HAP-1 (cell line): ENCODE measurements around the gene EHBP1.

Experiments used
- DNase-seq, 2 experiments: peaks; one replicate each; pipeline ENCODE4 v3.0.0-alpha.2; 2016 to 2020; ENCODE audit warnings: low spot score in 2 of 2
- H3K27me3 ChIP-seq: fragments of 250-450 bp; sonication (Bioruptor Pico); 2 replicates; pipeline ENCODE4 v1.5.1; 2020; ENCODE audit warnings: low read depth, mild to moderate bottlenecking, moderate library complexity
- H3K36me3 ChIP-seq: fragments of 250-450 bp; sonication (Bioruptor Pico); replicated peaks from 2 replicates; pipeline ENCODE4 v1.5.1; 2020; ENCODE audit warnings: mild to moderate bottlenecking
- H3K4me1 ChIP-seq: fragments of 250-450 bp; sonication (Bioruptor Pico); 2 replicates; pipeline ENCODE4 v1.5.1; 2020; ENCODE audit warnings: mild to moderate bottlenecking
- H3K4me3 ChIP-seq: fragments of 250-450 bp; sonication (Bioruptor Pico); 2 replicates; pipeline ENCODE4 v1.5.1; 2020; ENCODE audit warnings: mild to moderate bottlenecking, moderate library complexity
- H3K9me3 ChIP-seq: fragments of 250-450 bp; sonication (Bioruptor Pico); 2 replicates; pipeline ENCODE4 v1.5.1; 2020; ENCODE audit warnings: mild to moderate bottlenecking, moderate library complexity
- in situ Hi-C: fragments of 300-500 bp; cut with MboI; formaldehyde crosslinking; loops from 3 replicates; pipeline ENCODE4 v1.14.3; 2020; ENCODE audit warnings: low sequenced_read_pairs, inconsistent platforms, mixed read lengths

EHBP1 gene

DNA sequence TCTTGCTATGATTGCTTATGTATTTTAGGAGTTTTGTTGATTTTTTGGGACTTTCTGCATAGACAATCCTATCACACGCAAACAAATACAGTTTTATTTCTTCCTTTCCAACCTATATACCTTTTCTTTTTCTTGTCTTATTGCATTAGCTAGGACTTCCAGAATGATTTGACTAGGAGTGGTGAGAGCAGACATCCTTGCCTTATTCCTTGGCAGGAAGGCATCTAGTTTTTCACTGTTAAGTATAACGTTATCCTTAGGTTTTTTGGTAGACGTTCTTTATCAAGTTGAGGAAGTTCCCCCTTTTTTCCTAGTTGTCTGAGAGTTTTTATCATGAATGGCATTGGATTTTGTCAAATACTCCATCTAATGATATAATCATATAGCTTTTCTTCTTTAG is 25.8 kb downstream of the EHBP1 start:
- H3K9me3 ChIP-seq, result peaks cover 3% of the 10 kb centered on the region; the same call in 1 of the 2 replicates
- no peaks in the 10 kb centered on the region for H3K27me3 ChIP-seq
- no peaks in the 10 kb centered on the region for H3K36me3 ChIP-seq
- H3K4me1 ChIP-seq, result peaks cover 5% of the 10 kb centered on the region
- no peak for DNase-seq
- in situ Hi-C loops, result no loop called here
- H3K4me3 ChIP-seq, result no peak overlapping the region

DNA sequence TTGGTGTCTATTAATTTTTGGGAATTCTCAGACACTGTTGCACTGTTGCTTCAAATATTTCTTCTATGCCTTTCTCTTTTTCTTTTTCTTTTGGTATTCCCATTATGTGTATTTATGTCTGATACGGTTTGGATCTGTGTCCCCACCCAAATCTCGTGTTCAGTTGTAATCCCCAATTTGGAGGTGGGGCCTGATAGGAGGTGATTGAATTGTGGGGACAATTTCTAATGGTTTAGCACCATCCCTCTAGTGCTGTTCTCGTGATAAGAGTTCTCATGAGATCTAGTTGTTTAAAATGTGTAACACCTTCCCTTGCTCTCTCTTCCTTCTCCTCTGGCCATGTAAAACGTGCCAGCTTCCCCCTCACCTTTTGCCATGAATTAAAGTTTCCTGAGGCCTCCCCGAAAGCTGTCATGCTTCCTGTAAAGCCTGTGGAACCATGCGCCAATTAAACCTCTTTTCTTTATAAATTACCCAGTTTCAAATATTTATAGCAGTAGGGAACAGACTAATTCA is 26.8 kb downstream of the EHBP1 start:
- H3K36me3 ChIP-seq, result no peaks in the 10 kb centered on the region
- in situ Hi-C loops, result no loop called here
- no peak overlapping the region for H3K4me3 ChIP-seq
- H3K4me1 ChIP-seq, result peaks cover 7% of the 10 kb centered on the region
- H3K27me3 ChIP-seq, result no peaks in the 10 kb centered on the region
- H3K9me3 ChIP-seq, result peaks cover 3% of the 10 kb centered on the region; the same call in 1 of the 2 replicates
- DNase-seq, result no peak

- Histone ChIP-seq H3K27me3 (no peaks in the 10 kb centered on the region), H3K36me3 (no peaks in the 10 kb centered on the region), H3K4me3 (no peak overlapping the region), H3K9me3 (peaks cover 3% of the 10 kb centered on the region; the same call in 1 of the 2 replicates), H3K4me1 (peaks cover 7% of the 10 kb centered on the region)
- DNase-seq, result no peak
- in situ Hi-C loops, result no loop called here
Observed at GRCh38 chr2:62733546-62733945, 28.0 kb downstream of the EHBP1 start.

- Histone ChIP-seq H3K36me3 (no peaks in the 10 kb centered on the region), H3K4me1 (peaks cover 10% of the 10 kb centered on the region), H3K27me3 (no peaks in the 10 kb centered on the region), H3K4me3 (no peak overlapping the region), H3K9me3 (no peaks in the 10 kb centered on the region)
- DNase-seq, result no peak
- in situ Hi-C loops, result no loop called here
Observed at GRCh38 chr2:62736899-62737559, 31.5 kb downstream of the EHBP1 start.

GRCh38 chr2:62738981-62739936 is 33.7 kb downstream of the EHBP1 start:
- in situ Hi-C loops, result no loop called here
- no peaks in the 10 kb centered on the region for H3K36me3 ChIP-seq
- no peaks in the 10 kb centered on the region for H3K9me3 ChIP-seq
- DNase-seq, result no peak
- no peak overlapping the region for H3K4me3 ChIP-seq
- peaks cover 21% of the 10 kb centered on the region for H3K4me1 ChIP-seq
- no peaks in the 10 kb centered on the region for H3K27me3 ChIP-seq

GRCh38 chr2:62740221-62740620 is 34.7 kb downstream of the EHBP1 start:
- Histone ChIP-seq H3K36me3 (no peaks in the 10 kb centered on the region), H3K4me3 (no peak overlapping the region), H3K27me3 (no peaks in the 10 kb centered on the region), H3K9me3 (no peaks in the 10 kb centered on the region), H3K4me1 (peaks cover 26% of the 10 kb centered on the region)
- no peak for DNase-seq
- in situ Hi-C loops, result no loop called here

DNA sequence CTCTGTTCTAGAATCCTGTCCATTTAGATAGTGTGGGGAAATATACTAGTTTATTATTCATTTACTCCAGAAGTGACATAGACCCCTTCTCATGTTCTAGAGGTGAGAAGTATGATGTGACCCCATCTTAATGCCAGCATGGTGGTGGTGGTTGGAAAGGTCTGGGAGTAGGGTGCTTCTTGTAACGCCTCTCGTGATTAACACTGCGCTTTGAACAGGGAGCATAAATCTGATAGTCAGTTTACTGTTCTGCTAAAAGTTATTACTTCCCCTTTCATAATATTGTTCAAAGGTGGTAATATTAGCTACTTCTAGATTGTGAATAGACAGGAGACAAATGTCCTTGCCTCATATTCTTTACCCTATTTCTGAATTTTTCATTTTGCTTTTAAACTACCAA is 35.6 kb downstream of the EHBP1 start:
- H3K4me3 ChIP-seq, result no peak overlapping the region
- H3K4me1 ChIP-seq, result peaks cover 21% of the 10 kb centered on the region
- H3K27me3 ChIP-seq, result no peaks in the 10 kb centered on the region
- in situ Hi-C loops, result no loop called here
- no peak for DNase-seq
- H3K36me3 ChIP-seq, result no peaks in the 10 kb centered on the region
- H3K9me3 ChIP-seq, result no peaks in the 10 kb centered on the region

DNA sequence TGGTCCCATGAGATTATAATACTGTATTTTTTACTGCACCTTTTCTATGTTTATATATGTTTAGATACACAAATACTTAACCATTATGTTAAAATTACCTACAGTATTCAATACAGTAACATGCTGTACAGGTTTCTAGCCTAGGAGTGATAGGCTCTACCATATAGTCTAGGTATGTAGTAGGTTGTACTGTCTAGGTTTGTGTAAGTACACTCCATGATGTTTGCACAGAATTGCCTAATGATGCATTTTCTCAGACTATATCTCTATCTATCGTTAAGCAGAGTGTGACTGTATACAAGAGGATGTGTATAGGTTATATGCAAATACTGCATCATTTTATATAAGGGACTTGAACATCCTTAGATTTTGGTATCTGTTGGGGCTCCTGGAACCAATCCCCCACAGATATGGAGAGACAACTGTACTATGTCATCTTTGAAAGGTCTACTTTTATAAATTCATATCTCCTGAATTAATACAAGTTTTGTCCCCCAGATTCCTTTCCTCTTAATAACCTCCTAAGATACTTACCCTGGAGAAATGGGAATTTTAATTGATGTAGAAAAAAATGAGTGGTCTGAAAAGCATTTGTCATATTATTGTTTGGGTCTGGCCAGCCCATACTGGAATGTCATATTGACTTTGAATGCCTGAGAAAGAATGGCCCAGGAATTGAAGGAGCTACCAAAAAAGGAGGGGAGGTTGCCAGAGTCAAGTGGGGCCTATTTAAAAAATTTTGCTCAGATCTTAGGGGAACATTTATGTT is 36.6 kb downstream of the EHBP1 start:
- H3K4me3 ChIP-seq, result no peak overlapping the region
- in situ Hi-C loops, result no loop called here
- H3K27me3 ChIP-seq, result no peaks in the 10 kb centered on the region
- no peaks in the 10 kb centered on the region for H3K36me3 ChIP-seq
- H3K9me3 ChIP-seq, result no peaks in the 10 kb centered on the region
- peaks cover 19% of the 10 kb centered on the region for H3K4me1 ChIP-seq
- DNase-seq, result no peak

GRCh38 chr2:62743506-62743905 is 38.0 kb downstream of the EHBP1 start:
- H3K9me3 ChIP-seq, result no peaks in the 10 kb centered on the region
- no peak for DNase-seq
- no peaks in the 10 kb centered on the region for H3K36me3 ChIP-seq
- H3K4me3 ChIP-seq, result no peak overlapping the region
- no peaks in the 10 kb centered on the region for H3K27me3 ChIP-seq
- peaks cover 19% of the 10 kb centered on the region for H3K4me1 ChIP-seq
- in situ Hi-C loops, result no loop called here

GRCh38 chr2:62744603-62745002 is 39.1 kb downstream of the EHBP1 start:
- H3K27me3 ChIP-seq, result no peaks in the 10 kb centered on the region
- H3K4me3 ChIP-seq, result no peak overlapping the region
- no peak for DNase-seq
- H3K4me1 ChIP-seq, result peaks cover 19% of the 10 kb centered on the region
- no peaks in the 10 kb centered on the region for H3K9me3 ChIP-seq
- no peaks in the 10 kb centered on the region for H3K36me3 ChIP-seq
- in situ Hi-C loops, result no loop called here

- in situ Hi-C loops, result no loop called here
- DNase-seq, result no peak
- Histone ChIP-seq H3K27me3 (no peaks in the 10 kb centered on the region), H3K36me3 (no peaks in the 10 kb centered on the region), H3K4me1 (peaks cover 19% of the 10 kb centered on the region), H3K4me3 (no peak overlapping the region), H3K9me3 (no peaks in the 10 kb centered on the region)
Observed at GRCh38 chr2:62745891-62746481, 40.5 kb downstream of the EHBP1 start.

GRCh38 chr2:62747169-62747568 is 41.7 kb downstream of the EHBP1 start:
- peaks cover 15% of the 10 kb centered on the region for H3K4me1 ChIP-seq
- in situ Hi-C loops, result no loop called here

GRCh38 chr2:62747876-62748275 is 42.4 kb downstream of the EHBP1 start:
- Histone ChIP-seq H3K36me3 (no peaks in the 10 kb centered on the region), H3K27me3 (no peaks in the 10 kb centered on the region), H3K4me1 (peaks cover 9% of the 10 kb centered on the region), H3K4me3 (no peak overlapping the region), H3K9me3 (no peaks in the 10 kb centered on the region)
- in situ Hi-C loops, result no loop called here
- no peak for DNase-seq

More at GRCh38 chr2:62747169-62747568, 41.7 kb downstream of the EHBP1 start:
- no peaks in the 10 kb centered on the region for H3K9me3 ChIP-seq
- H3K4me3 ChIP-seq, result no peak overlapping the region
- no peaks in the 10 kb centered on the region for H3K27me3 ChIP-seq
- H3K36me3 ChIP-seq, result no peaks in the 10 kb centered on the region
- no peak for DNase-seq
